ENCODE measurements around the gene TUBD1.

Gene TUBD1

GRCh38 chr17:59814685-59815084, 78.1 kb downstream of the TUBD1 start:
- no peak for DNase-seq

DNA sequence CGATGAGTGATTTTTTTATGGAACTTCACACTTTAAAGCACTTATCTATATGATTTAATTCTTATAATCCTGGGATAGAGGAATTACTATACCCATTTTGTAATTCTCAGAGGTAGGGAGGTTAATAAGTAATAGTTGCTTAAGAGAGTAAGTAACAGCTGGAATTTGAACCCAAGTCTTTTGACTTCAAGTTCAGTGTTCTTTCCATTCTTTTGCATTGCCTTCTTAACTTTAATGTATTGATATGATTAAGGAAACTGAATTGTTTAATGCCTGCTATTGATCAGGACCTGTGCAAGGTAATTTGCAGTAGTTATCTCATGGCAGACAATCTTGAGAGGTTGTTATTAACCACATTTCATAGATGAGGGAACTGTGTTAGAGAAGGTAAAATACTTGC, 78.5 kb downstream of the TUBD1 start:
- DNase-seq, result no peak

DNA sequence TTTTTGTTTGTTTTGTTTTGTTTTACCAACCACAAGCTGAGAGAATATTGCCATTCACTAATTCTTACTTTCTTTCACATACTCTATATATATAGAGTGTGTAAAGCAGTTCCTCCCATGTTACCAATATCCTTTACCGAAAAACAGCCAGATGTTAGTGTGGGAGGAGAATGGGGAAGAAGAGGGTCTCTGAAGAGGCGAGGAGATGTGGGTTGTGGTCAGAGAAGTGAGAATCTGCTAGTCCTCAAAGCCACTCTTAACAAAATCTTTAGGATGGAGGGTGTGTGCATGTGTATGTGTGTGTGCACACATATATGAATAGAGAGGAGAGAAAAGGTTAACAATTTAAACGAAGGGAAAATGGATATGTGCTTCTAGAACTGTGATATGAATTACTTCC, 80.6 kb downstream of the TUBD1 start:
- DNase-seq, result no peak

GRCh38 chr17:59811209-59811608, 81.5 kb downstream of the TUBD1 start:
- DNase-seq, result no peak

GRCh38 chr17:59810894-59811153, 81.9 kb downstream of the TUBD1 start:
- no peak for DNase-seq
